ENCODE results near the gene JHY.
A peak's percentile ranks its signal among the peaks of the same experiment; 100 is the strongest.
"Not testable (repeated sequence)": the region's sequence is repeated elsewhere in the genome, so short reads cannot be mapped to it uniquely, and the experiment has no call there.

Gene JHY

DNA sequence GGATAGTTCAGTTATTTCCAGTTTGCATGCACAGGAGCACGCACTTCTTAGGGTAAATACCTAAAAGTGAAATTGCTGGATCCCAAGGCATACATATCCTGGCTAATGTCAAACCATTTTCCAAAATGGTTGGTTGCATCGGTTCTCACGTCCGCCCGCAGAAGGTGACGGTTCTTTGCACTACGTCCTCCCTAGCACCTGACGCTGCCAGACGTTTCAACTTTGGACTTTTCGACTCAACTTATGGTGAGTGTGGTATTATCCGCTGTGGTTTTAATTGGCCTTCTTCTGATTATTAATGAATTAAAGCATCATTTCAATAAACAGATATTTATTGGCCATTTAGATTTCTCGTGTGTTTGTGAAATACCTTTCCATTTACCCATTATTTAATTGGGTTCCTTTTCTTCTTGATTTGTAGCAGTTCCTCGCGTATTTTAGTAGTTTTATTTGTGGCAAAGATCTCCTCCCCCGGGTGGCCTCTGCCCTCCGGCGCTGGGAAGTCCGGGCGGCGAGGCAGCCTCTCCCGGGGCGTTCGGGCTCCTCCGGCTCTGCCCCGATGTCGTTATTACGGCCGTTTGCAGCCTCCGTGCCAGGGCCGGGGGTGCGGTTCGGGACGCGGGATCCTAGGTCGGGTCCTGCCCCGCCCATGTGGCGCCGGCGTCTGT is at the start of gene JHY:
JHY (plus strand) TSS at position 571 of the 668 bp plus-strand sequence. CDS start 3,091 bp downstream, outside the sequence.
- intact Hi-C loops (cut with DNase I) = no loop called here
- DNase-seq = peak in 3 of 10 donors; percentile 15 to 73 (median 23)

DNA sequence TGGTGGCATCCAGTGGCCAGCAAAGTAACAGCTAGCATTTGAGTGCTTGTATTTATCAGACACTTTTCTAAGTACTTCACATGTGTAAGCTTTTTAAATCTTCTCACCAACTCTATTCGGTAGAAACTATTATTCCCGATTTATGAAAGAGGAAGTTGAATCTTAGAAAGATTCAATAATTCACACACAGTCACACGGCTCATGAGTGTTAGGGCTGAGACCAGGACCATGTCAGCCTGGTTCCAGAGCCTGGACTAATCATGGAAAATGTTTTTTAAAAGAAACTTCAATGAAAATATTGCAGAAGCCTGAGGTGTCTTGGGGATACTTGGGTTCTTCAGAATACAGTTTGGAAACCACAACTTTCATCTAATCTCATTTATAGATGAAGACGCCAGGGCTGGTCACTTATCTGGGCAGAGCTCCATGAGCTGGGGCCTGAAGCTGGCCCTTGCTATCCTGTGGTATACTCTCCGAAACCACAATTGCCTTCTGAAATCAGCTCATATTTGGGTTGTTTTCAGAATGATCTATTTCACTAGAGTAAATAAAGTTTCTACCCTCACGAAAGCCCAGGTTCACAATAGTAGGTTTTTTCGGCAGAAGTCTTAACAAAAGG is 48.6 kb upstream of the JHY start:
- intact Hi-C loops (cut with DNase I) = no loop called here
- DNase-seq = no peak

DNA sequence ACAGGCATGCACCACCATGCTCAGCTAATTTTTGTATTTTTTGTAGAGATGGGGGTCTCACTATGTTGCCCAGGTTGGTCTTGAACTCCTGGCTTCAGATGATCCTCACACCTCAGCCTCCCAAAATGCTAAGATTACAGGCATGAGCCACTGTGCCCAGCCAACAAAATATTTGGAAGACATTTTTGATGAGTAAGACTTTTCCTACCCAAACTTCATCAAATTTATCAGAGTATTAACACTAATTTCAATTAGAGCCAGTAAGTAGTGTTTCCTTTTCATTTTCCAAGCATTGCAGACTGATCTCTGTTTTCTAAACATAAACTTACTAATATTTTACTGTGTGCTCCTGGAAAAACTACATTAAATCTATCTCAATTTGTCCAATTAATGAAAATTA is 45.6 kb upstream of the JHY start:
- DNase-seq = no peak
- intact Hi-C loops (cut with DNase I) = no loop called here

DNA sequence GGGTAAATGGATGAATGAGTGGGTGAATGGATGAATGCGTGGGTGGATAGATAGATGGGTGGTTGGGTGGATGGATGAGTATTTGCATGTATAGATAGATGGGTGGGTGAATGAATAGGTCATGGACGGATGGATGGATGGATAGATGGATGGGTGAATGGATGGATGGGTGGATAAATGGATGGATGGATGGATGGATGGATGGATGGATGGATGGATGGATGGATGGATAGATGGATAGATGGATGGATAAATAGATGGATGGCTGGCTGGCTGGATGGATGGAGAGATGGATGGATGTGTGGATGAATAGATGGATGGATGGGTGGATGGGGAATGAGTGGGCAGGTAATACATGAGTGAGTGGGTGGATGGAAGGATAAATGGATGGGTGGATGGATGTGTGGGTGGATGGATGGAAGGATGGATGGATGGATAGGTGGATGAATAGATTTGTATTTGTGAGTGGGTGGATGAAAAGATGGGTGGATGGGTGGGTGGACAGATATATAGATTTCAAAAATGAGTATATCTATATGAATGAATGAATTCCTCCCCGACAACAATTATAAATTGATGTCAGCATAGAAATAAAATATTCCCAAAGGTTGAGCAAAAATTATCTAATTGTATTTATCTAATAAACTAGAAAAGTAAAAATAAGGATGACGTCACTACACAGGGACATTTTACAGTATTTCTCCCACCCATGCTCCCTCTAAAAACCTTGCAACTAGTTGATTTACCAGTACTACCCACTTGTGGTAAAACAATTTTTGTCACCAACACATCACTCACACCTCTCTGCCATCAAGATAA is 44.8 kb upstream of the JHY start:
- intact Hi-C loops (cut with DNase I) = no loop called here
- DNase-seq = no peak

DNA sequence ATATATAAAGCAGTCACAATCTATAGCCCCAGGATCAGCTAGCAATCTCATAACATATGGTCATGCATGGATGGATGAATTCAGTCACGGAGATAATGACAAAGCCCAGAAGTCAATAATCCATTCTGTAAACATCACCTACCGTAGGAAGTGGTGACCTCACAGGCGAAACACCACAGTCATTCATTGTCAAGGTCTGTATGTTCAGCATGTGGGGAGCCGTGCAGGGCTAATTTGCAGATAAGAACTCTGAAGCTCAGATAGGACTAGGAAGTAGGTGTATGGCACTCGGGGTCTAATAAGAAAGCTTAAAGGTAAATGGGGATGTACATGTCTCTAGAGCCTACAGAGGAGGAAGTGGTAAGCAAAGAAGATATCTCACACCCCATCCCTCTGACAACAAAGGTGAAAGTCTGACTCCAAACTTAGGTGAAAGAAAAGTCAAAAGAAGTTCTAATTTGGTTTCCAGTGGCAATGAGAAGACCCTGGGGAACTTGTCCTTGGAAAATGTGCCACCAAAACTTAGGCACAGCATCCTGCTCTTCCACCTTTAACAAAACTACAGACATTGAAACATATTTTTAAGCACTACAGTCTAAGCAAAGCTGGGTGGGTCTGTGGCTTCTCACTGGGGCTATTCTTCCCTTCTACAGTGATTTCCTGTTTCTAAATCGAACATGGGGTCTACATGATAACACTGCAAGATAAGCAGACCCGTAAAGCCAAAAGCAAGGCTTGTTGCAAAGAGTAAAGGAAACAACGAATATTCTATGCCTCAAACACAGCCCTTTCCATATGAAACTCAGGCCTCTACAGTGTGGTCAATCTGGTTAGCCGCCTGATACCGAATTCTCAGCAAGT is 39.0 kb upstream of the JHY start:
- intact Hi-C loops (cut with DNase I) = no loop called here
- no peak for DNase-seq

DNA sequence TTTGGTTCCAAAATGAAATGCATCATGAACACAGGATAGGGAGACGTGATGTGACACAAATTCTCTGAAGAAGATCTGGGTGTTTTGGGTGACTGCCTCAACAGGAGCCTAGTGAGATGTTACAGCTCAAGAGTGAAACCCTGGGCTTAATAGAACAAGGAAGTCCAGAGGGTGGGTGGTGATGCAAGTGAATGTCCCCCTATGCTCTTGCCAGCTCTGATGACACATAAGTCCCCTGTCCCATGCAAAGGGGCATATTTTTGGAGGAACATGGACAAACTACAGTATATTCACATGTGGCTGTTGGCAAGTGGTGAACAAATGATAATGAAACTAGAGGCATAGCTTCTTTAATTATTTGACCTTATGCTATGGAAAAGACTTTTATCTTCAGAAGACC is 35.1 kb upstream of the JHY start:
- intact Hi-C loops (cut with DNase I) = no loop called here
- no peak for DNase-seq

DNA sequence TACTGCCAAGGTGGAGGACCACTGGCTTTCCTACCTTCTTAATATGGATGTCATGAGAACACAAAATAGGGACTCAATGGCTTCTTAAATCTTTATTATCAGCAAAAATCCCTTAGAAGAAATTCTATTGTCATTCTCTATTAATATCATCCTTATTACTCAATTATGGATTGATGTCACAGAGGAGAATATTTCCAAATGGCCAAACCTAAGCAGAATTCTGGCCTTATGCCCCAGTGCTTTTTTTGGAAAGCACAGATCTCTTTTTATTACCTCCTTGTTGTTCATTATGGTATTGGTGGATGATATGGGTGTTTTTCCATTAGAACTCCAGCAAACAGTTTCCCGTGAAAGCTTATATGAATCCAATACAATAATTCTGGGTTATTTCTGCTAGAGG is 34.4 kb upstream of the JHY start:
- intact Hi-C loops (cut with DNase I) = no loop called here
- DNase-seq = no peak

DNA sequence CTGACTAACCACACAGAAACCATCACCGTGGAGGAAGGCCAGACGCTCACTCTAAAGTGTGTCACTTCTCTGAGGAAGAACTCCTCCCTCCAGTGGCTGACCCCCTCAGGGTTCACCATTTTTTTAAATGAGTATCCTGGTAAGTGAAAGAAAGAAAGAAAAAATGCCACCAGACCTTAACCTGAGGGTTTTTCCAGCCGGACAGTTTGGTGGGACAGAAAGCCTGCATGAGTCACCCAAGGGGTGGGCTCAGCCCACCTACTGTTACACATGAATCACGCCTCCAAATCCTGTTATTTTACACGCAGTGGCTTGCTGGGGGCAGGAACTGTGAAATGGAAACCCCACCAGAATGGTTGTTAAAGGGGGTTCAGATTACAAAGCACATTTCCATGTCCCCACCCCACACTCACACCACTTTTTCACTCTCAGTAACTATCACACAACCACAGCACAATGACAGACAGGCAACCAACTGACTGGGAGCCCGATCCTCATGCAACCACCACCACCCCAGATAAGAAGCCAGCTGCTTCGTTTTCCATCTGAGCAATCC is 32.4 kb upstream of the JHY start:
- no peak for DNase-seq
- intact Hi-C loops (cut with DNase I) = loop anchor here (10.0 kb wide), 1 partner anchor 55 kb away; no protein-coding TSS in a partner anchor

DNA sequence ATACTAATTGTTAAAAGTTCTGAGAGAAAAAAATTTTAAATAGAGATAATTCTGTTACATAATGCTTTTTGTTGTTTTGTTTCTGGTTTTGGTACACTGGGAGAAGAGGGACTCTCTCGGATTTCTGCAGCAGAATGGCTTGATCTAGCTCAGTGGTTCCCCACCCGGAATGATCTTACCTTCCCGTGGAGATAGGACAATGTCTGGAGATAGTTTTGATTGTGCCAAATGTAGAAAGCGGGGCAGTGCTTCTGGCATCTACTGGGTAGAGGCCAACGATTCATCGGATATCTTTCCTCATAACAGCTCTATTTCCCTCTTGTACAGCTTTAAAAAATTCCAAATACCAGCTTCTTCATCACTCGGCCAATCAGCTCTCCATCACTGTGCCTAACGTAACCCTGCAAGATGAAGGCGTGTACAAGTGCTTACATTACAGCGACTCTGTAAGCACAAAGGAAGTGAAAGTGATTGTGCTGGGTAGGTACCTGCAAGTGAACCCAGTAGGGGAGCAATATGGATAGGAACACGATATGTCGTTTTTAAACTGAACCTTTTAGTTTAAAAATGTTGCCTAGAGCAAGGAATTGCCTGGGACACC is 31.1 kb upstream of the JHY start:
- intact Hi-C loops (cut with DNase I) = loop anchor here (10.0 kb wide), 1 partner anchor 57 kb away; no protein-coding TSS in a partner anchor
- no peak for DNase-seq

DNA sequence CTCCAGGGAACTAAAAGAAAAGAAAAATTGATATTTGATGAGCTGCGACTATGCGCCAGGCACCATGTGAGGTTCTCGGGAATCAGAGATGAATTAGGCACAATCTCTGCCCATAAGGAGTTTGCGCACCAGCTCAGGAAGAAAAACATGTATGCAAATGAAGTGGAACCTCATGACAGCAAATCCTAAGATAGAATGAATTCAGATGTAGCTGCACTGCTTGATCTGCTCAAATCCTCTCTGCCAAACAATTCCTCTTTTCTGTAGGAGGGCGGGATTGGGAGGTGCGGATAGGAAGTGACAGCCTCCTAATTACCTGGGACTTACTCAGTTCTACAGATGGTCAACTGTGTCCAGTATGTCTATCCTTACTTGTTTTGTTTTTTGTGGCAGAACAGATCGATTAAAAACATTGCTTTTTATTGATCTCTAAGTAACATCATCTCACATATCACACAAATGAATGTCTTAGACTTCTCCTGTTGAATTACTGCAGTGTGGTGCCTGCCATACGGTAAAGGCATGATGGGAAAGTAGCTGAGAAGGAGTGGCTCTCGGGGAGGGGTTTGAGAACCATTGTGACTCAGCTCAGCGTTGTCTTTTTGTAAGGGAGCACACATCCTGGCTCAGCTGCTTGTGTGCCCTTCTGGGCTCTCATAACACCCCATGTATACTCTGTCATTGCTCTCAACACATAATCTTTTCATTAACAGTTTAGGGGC is 30.3 kb upstream of the JHY start:
- intact Hi-C loops (cut with DNase I) = loop anchor here (10.0 kb wide), 1 partner anchor 57 kb away; no protein-coding TSS in a partner anchor
- peak in 2 of 10 donors; percentile 12 to 30 for DNase-seq

DNA sequence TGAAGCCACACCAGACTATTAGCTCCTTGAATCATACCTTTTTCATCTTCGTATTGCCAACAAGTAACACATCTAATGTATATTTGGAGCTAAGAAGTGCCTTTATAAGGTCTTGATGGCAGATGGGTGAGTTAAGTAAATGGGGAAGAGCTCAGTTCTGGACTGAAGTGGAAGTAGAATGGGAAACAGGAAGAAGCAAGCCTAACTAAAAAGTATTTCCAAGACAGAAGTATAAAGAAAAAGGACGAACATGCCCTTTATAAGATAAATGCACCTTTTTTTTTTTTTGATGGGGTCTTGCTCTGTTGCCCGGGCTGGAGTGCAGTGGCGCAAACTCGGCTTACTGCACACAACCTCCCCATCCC is 29.8 kb upstream of the JHY start:
- no peak for DNase-seq

DNA sequence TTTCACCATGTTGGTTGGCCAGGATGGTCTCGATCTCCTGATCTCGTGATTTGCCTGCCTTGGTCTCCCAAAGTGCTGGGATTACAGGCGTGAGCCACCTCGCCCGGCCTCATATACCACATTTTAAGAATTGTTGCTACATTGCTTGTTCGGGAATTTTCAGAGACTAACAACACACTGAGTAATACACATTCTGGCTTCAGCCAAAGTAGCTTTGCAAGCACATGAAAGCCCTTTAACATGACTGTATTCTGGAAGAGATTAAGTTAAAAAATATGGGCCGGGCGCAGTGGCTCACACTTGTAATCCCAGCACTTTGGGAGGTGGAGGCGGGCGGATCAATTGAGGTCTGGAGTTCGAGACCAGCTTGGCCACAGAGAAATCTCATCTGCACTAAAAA is 29.3 kb upstream of the JHY start:
- intact Hi-C loops (cut with DNase I) = loop anchor here (10.0 kb wide), 1 partner anchor 58 kb away; no protein-coding TSS in a partner anchor
- no peak for DNase-seq

More for the DNA sequence above, 29.8 kb upstream of the JHY start:
- intact Hi-C loops (cut with DNase I) = loop anchor here (10.0 kb wide), 1 partner anchor 58 kb away; no protein-coding TSS in a partner anchor

DNA sequence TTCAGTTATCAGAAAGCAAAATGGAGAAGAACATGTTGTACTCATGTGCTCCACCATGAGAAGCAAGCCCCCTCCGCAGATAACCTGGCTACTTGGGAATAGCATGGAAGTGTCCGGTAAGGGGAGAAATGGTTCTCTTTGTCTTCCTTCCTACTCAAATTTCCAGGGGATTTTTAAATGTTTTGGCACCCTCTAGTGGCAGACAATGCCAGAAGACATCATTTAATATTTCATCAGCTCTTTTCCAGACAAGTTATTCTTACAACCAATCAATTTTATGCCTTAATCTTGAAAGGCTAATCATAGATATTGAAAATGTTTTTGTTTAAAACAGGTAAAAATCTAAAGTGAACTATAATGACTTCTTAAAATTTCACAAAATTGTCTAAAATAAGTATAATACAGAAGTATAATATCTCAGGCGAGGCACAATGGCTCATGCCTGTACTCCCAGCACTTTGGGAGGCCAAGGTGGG is 28.6 kb upstream of the JHY start:
- intact Hi-C loops (cut with DNase I) = loop anchor here (2.0 to 10.0 kb wide), 3 partner anchors 59 to 273 kb away; no protein-coding TSS in a partner anchor
- peak in 2 of 10 donors; percentile 23 to 26 for DNase-seq

DNA sequence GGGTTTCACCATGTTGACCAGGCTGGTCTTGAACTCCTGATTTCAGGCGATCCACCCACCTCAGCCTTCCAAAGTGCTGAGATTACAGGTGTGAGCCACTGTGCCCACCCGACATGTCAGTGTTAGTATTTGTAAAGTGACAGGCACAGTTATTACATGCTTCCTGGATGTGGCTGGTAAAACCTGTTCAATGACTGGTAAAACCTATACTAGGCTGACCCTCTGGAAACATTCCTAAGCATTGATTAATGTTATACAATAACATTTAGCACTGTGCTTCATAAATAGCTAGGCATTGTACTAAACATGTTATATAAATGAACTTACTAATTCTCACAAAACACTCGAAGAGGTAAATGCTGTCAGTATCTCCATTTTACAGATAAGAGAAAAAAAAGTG is 20.9 kb upstream of the JHY start:
- intact Hi-C loops (cut with DNase I) = loop anchor here (2.0 kb wide), 1 partner anchor 161 kb away; no protein-coding TSS in a partner anchor
- no peak for DNase-seq

DNA sequence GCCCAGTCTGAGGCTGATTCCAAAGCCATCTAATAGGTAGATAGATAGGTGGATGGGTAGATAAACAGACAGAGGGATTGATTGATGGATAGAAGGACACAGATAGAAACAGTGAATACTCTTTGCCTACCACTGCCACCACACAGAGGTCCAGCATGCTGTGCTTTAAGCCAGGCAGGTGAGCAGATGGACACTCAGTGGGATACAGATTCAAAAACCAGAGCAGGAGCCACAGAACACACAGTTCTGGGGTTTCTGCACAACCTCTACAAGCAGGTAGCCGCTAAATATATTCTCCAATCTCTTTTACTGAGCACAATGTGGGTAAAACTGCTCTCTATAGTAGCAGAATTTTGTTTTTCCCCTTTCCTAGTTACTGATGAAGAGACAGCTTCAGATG is 20.5 kb upstream of the JHY start:
- no peak for DNase-seq
- intact Hi-C loops (cut with DNase I) = loop anchor here (2.0 kb wide), 1 partner anchor 161 kb away; no protein-coding TSS in a partner anchor

DNA sequence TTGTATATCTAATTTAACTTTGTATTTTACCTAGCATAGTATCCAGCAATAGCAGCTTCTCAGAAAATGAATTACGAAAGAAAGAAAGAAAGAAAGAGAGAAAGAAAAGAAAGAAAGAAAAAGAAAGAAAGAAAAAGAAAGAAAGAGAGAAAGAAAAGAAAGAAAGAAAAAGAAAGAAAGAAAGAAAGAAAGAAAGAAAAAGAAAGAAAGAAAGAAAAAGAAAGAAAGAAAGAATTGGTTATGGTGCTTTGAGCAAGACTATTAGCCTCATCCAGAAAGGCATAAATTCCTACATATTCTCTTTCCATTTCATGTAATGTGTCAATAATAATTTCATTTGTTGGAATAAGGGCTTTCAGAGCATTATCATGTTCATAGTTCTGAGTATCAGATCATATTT is 19.4 kb upstream of the JHY start:
- intact Hi-C loops (cut with DNase I) = loop anchor here (1.0 to 2.0 kb wide), 2 partner anchors 160 to 191 kb away; no protein-coding TSS in a partner anchor
- DNase-seq = not testable (repeated sequence)

DNA sequence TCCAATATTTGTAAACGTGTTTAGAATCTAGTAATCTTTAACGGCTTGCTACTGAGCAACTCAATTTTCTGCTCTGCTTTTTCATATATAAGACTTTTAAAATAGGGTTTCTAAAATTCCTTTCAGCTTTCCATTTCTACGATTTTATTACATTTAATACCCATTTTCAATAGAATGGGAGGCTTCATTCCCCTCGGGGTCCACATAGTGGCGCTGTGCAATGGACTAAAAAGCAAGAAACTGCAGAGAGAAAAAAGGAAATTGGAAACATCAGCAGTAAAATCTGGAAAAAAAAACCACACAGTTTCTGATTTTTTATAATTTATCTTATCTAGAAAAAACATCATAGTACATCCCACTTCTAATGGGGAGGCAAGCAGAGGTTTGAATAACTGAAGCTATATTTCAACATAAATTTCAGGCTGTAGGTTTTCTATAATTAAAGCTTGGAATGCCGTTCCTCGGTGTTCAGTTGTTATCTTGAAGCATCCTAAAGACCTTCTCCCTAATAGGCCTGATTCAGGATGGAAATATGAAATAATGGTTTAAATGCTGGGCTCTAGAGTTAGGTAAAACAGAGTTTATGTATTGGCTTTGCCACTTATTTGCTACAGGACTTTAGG is 18.7 kb upstream of the JHY start:
- DNase-seq = peak in 9 of 10 donors; percentile 33 to 92 (median 56)
- intact Hi-C loops (cut with DNase I) = loop anchor here (1.0 to 2.0 kb wide), 2 partner anchors 159 to 190 kb away; no protein-coding TSS in a partner anchor

Measured in posterior cingulate gyrus (tissue), 11 donors.